Suppressor macrophage (primary cell): ENCODE results near the gene UFL1.
"Not testable (repeated sequence)": the region's sequence is repeated elsewhere in the genome, so short reads cannot be mapped to it uniquely, and the experiment has no call there.

Experiments used
- DNase-seq, 4 experiments: peaks; one replicate each; pipeline ENCODE4 v3.0.0-alpha.2; 2020 to 2022
- total RNA-seq, 17 experiments: gene quantifications; one replicate each; lab custom pipeline; 2026; ENCODE audit warnings: mixed read lengths in 6 of 17, inconsistent platforms in 3 of 17; lab: John Stamatoyannopoulos, UW

UFL1 gene
- total RNA-seq, result 23.4 to 107 (median 58.2) reads per million in 17 experiments

DNA sequence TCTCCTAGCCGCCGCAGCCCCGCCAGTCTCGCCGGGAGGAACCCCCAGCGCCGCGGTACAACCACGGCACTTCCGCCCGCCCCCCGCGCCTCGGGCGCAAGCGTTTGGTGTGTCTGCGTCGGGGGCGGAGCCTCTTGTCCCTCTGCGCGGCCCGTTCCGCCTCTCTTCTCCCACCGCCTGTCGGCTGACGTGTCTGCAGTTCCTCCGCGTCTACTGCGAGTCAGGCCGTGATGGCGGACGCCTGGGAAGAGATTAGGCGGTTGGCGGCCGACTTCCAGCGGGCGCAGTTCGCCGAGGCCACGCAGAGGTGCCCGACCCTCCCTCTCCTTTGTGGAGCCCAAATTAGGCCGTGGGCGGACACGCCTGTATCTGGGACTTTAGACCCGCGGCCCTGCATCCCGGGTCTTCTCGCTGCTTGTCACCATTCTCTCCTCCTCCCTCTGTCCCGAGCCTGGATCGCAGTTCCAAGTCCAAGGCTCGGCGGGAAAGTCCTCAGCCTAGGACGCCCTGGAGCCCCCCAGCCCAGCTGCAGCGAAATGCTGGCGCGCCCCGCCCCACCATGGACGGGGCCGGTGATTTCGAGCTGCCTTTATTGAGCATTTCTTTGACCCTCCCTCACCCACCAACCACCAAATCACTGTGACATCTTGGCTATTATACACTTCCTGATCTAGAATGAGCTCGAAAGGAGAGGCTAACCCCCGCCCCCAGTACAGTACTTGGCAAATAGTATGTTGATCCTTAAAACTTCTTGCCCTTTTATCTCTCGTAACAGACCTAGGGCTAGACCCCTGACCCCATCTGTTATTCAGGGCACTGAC is at the start of gene UFL1:
UFL1 (plus strand) TSS at position 163 of the 821 bp plus-strand sequence; CDS start at position 231, 68 bp downstream.
- DNase-seq, result peak; percentile 95 to 97 (median 97)

DNA sequence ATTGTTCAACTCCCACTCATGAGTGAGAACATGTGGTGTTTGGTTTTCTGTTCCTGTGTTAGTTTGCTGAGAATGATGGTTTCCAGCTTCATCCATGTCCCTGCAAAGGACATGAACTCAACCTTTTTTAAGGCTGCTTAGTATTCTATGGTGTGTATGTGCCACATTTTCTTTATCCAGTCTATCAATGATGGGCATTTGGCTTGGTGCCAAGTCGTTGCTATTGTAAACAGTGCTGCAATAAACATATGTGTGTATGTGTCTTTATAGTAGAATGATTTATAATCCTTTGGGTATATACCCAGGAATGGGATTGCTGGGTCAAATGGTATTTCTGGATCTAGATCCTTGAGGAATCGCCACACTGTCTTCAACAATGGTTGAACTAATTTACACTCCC is 49.3 kb upstream of the UFL1 start:
- DNase-seq, result not testable (repeated sequence)

DNA sequence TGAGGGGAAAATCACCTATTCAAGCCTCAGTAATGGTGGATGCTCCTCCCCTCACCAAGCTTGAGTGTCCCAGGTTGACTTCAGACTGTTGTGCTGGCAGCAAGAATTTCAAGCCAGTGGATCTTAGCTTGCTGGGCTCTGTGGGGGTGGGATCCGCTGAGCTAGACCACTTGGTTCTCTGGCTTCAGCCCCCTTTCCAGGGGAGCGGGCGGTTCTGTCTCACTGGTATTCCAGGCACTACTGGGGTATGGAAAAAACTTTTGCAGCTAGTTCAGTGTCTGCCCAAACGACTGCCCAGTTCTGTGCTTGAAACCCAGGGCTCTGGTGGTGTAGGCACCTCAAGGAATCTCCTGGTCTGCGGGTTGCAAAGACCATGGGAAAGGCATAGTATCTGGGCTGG is 42.9 kb upstream of the UFL1 start:
- DNase-seq, result no peak

DNA sequence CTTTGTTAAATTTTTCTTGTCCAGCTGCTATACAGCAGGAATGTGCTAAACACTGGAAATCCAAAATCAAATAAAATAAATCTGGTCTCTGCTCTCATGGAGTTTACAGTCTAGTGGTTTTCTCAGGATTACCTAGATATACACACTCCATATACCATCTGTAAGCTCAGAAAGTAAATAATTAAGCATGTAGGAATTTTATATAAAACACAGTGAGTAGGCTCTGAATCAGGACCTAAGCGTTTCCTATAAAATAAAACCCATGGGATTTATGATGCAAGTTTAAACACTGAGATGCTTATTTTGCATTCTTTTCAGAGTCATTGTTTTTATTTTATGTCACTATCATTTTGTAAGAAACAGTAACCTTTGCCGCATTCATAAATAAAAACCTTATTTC is 29.7 kb upstream of the UFL1 start:
- DNase-seq, result no peak

DNA sequence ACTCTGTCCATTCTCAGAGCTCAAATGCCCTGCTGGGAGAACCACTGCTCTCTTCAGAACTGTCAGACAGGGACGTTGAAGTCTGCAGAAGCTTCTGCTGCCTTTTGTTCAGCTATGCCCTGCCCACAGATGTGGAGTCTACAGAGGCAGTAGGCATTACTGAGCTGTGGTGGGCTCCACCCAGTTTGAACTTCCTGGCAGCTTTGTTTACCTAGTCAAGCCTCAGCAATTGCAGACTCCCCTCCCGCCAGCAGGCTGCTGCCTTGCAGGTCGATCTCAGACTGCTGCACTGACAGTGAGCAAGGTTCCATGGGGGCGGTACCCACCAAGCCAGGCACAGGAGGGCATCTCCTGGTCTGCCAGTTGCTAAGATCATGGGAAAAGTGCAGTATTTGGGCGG is 21.8 kb upstream of the UFL1 start:
- DNase-seq, result no peak

DNA sequence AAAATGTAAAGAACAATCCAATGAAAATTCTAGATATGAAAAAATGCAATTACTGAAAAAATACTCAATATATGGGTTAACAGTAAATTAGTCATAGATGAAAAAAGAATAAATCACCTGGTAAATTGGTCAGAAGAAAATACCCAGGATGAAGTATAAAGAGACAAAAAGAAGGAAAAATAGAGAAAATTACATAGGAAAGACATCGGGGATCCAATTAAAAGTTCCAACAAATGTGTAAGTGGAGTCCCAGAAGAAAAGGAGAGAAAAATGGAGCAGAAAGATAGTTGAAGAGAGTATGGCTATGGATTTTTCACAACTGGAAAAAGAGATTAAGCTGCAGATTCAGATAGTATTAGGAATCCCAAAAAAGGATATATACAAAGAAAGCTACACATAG is 18.7 kb upstream of the UFL1 start:
- no peak for DNase-seq

DNA sequence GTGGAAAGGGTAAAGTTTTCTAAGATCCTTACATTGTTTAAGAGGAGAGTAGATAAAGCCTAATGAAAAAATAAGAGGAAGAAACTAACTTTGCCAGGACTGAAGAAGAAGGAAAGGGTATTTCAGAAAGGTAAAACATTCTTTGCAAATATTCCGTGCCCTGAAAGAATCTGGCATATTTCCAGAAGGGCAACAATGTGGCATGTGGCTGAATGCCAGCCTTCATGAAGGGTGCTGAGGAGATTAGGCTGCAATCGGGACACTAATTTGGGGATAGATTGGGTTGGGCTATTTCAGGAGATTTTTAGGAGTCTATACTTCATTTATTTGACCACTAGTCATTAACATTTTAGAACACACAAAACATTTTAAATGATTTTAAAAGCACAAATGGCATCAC is 16.2 kb upstream of the UFL1 start:
- DNase-seq, result no peak

DNA sequence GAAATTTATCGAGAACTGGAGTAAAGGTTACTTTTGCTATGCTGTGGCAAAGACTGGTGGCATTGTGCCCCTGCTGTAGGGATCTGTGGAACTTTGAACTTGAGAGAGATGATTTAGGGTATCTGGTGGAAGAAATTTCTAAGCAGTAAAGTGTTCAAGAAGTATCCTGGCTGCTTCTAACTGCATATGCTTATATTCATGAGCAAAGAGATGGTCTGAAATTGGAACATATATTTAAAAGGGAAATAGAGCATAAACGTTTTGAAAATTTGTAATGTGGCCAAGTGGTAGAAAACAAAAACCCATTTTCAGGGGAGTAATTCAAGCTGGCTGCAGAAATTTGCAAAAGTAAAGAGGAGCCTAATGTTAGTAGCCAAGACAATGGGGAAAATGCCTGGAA is 12.3 kb upstream of the UFL1 start:
- no peak for DNase-seq

DNA sequence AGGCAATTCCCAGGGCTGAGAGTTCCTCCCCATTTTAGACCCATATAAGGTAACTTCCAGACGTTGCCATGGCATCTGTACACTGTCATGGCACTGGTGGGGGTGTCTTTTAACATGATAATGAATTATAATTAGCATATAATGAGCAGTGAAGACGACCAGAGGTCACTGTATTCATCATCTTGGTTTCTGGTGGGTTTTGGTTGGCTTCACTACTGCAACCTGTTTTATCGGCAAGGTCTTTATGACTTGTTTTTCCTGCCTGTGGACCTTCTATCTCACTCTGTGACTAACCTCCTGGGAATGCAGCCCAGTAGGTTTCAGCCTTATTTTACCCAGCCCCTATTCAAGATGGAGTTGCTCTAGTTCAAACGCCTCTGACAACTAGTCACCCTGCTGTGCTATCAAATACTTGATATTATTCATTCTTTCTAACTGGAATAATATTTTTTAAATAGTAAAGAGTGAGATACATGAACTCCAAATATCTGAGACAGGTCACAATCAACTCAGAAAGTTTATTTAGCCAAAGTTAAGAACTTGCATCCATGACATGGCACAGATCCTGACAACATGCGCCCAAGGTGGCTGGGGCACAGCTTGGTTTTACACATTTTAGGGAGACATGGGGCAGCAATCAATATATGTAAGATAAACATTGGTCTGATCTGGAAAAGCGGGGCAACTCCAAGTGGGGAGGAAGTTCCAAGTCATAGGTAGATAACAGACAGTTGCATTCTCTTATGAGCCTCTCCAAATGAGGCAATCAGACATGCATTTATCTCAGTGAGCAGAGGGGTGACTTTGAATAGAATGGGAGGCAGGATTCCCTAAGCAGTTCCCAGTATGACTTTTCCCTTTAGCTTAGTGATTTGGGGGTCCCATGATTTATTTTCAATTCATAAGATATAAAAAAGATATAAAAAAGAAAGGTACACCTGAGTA is 1.2 kb upstream of the UFL1 start:
- DNase-seq, result no peak

DNA sequence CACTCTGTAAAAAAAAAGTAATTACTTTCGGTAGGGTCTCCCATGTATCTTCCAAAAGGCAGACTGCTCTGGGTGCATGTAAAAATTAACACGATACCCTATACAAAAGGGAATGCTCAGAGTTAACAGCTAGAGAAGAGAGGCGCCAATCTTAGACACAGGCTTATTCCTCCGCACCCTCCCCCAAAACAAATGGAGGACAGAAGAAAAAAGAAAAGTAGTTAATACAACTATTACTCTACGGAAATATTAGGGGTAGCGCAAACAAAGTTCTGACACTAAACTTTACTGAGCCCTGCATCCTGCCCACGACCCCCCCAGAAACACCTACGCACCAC is 331 bp upstream of the UFL1 start:
- DNase-seq, result no peak

DNA sequence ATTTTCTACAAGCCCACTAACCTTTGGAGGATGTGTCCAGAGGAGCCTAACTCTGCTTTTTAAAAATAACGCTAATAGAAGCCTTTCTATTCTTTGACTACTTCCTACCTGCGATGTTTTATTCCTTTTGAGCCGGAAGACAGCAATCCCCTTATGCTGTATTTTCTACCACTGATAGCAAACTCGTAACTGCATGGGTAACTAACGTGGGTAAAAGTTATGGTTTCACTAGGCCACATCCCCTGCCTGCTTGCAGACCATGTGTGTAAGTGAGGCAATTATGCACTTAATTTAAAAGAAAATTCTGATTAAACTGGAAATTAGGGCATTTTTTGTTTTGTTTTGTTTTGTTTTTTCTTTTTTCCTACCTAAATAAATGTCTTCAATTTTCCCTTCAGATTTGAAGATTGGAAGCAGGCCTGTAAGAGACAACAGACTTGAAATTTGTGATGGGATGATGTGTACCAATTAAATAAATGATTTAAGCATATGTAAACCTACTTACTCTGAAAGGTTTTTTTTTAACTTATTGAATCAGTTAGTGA is 931 bp downstream of the UFL1 start:
- DNase-seq, result peak; percentile 10 to 32 (median 14)

DNA sequence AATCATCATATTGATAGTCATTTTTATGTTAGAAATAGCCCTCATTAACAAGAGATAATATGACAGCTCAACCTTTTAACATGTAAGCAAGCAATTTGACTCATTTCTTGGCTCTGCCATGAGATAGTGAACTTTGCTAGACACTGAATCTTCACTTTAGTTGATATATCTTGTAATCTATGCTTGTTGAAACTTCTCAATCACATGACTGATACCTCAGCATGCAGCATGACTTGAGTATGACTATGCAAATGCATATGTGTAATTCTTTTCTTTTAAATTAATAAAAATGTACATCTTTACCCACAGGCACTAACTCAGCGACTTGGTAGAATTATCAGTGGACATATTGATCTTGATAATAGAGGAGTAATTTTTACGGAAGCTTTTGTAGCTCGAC is 6.6 kb downstream of the UFL1 start:
- DNase-seq, result peak in 2 of 4 experiments; percentile 3 to 8

DNA sequence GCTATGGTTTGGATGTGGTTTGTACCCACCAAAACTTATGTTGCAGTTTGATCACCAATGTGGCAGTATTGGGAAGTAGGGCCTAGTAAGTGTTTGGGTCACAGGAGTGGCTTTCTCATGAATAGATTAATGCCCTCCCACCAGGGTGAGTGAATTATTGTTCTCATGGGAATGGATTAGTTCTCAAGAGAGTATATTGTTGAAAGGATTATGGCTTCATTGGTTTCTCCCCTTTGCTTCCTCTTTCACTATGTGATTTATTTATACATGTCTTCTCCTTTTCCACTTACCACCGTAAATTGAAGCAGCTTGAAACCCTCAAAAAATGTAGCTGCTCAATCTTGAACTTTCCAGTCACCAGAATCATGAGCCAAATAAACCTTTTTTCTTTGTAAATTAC is 10.8 kb downstream of the UFL1 start:
- peak in 2 of 4 experiments; percentile 12 to 25 for DNase-seq

DNA sequence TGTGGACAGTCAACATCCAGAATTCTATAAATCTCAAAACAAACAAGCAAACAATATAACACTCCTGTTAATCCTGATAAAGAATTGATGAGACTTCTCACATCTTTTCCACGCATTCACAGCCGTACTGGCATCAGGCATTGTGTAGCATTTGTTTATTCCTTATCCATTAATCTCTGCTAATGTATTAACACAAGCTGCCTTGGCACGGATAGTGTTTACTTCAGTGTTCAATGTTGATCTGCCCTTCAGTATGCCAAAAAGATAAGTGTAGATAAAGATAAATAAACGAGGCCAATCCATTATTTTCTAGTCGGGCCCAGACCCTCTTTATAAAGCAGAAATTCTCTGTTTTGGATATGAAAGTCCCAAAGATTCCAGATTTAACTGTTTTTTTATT is 16.1 kb downstream of the UFL1 start:
- DNase-seq, result no peak

DNA sequence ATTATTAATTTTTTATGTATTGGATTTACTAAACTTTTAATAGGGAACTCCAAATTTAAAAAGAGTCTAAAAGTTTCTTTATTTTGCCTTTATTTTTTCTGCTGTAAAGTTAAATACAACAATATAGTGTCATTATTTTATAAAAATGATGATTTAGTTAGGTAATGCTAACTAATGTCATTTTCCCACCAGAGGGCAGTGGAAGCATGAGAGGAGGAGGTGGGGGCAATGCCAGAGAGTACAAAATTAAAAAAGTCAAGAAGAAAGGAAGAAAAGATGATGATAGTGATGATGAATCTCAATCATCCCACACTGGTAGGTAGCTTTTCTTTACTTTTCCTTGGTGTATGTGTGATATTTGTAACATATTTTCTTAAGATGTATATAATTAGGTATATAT is 21.1 kb downstream of the UFL1 start:
- DNase-seq, result peak in 2 of 4 experiments; percentile 7 to 14

DNA sequence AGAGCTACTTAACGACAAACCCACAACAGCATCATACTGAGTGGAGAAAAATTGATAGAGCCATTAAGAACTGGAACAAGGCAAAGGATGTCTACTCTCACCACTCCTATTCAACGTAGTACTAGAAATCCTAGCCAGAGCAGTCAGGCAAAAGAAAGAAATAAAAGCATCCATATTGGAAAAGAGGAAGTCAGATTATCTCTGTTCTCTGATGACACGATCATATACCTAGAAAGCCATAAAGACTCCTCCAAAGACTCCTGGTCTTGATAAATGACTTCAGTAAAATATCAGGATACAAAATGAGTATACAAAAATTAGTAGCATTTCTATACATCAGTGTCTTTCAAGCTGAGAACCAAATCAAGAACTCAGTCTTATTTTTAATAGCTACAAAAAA is 24.3 kb downstream of the UFL1 start:
- no peak for DNase-seq

DNA sequence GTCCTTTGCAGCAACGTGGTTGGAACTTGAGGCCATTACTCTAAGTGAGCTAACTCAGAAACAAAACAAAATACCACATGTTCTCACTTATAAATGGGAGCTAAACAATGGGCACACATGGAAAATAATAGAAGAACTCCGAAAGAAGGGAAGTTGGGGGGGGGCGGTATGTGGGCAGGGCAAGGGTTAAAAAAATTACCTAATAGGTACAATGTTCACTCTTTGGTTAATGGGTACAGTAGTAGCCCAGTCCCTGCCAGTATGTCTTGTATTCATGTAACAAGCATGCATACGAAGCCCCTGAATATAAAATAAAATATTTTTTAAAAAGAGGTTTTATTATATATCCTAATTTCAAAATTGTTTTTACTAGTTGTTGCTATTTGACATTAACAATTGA is 26.0 kb downstream of the UFL1 start:
- no peak for DNase-seq

DNA sequence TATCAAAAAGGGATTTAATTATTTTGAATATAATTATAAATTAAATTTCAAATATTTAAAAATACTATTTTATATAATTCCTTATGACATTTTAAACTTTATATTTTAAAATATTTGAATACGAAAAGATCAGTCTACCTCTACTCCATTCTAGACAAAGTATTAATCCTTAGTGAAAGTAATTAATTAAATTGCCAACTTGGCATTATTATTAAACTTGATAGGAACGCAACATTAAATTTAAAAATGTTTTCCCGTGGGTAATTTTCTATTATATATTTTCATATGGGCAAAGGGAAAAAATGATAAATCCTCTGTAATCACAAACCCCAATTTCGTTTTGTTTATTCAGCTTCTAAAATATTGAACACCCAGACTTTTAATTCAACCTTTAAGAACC is 33.0 kb downstream of the UFL1 start:
- no peak for DNase-seq

DNA sequence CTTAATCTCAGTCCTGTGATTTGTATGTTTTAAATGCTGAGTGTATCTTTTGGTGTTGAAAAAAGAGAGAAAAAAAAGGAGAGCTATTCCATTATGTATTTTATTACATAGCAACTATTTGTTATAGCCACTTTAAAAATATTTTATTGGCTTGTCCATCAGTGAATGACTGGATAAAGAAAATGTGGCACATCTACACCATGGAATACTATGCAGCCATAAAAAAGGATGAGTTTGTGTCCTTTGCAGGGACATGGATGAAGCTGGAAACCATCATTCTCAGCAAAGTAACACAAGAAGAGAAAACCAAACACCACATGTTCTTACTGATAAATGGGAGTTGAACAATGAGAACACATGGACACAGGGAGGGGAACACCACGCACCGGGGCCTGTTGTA is 38.1 kb downstream of the UFL1 start:
- not testable (repeated sequence) for DNase-seq

DNA sequence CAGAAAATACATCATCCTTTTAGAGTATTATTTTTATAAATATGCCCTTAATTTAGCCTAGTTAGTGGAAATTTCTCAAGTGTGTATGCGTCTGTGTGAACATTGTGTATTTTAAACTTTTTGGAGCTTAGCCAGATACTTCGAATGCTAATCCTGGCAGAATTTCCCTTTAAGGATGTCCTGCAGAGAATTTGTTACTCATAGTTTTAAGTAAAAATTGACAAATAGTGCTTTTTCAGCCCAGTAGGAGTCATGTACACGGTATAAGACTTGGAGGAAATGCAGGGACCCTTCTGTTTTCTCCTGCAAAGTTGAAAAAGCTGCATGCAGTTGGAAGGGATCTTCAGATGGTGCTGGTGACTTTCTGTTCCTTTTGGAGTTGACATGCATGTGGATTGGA is 41.3 kb downstream of the UFL1 start, which contains the start of gene FHL5:
FHL5 (plus strand) TSS at position 243 of the 400 bp plus-strand sequence. CDS start 40,486 bp downstream, outside the sequence.
- no peak for DNase-seq

DNA sequence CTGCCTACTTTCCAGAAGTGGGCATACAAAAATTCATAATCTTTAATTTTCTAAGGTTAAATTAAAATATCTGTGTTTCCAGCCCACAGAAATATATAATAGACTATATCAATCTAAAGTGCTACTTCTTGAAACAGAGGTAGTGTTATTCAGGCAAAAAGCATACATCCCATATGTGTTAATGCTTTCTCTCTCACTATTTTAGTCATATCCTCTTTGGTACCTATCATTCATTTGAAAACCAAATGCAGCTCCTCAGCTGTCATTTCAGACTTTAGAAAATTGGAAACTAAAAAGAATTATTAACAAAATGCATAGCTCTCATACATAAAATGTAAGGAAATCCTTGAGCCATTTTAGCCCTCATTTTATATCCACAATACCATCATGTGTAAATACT is 42.2 kb downstream of the UFL1 start:
- no peak for DNase-seq

DNA sequence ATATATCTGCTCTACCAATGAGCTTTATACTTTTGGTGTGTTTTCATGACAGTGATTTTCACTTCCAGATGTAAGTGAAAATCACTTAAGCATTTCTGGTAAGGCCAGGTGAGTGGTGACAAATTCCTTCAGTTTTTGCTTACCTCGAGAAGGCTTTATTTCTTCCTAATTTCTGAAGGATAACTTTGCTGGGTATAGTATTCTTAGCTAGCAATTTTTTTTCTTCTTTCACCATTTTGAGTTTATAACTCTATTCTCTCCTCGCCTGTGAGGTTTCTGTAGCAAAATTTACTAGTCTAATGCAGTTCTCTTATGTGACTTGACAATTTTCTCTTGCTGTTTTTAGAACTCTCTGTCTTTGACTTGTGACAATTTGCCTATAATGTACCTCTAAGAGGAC is 48.4 kb downstream of the UFL1 start:
- no peak for DNase-seq

DNA sequence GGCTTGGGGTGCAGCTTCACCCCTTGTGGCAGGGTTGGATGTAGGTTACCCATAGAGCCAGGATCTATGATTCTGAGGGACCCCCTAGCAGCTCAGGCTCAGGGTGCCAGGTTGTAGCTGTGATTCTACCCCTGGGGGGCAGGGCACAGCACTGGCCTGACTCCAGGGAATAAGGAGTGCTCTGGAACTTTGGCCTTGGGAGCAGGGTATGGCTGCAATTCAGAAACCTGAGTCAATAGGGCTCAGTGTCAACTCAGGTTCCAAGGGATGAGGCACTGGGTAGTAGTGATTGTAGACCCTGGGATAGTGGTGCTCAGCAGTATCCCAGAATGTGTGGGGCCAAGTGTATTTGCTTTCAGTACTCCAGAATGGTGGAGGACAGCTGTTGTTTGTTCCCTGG is 49.9 kb downstream of the UFL1 start:
- no peak for DNase-seq
